IPS DF 6.9 (cell line): ENCODE results near the gene CCDC191.

Experiments
- DNase-seq: peaks from one replicate; pipeline ENCODE4 v3.0.0-alpha.2; 2013; ENCODE audit warnings: low read depth, low spot score
- H3K27ac ChIP-seq: one replicate; pipeline ENCODE4 v1.5.1; 2013; ENCODE audit warnings: low read length, control low read depth
- H3K27me3 ChIP-seq: 2 replicates; pipeline ENCODE4 v1.6.1; 2013; ENCODE audit warnings: mild to moderate bottlenecking, low read length; ENCODE audit not compliant: control insufficient read depth, insufficient read depth
- H3K36me3 ChIP-seq: 2 replicates; pipeline ENCODE4 v1.6.1; 2013; ENCODE audit warnings: low read length; ENCODE audit not compliant: control insufficient read depth, insufficient read depth
- H3K4me1 ChIP-seq: 2 replicates; pipeline ENCODE4 v1.6.1; 2013; ENCODE audit warnings: low read length; ENCODE audit not compliant: control insufficient read depth, insufficient read depth
- H3K4me3 ChIP-seq: 2 replicates; pipeline ENCODE4 v1.5.1; 2013; ENCODE audit warnings: mild to moderate bottlenecking, low read length
- H3K9me3 ChIP-seq: 2 replicates; pipeline ENCODE4 v1.6.1; 2013; ENCODE audit warnings: low read length, inconsistent platforms; ENCODE audit not compliant: control insufficient read depth, insufficient read depth
- WGBS: extraction: QIAGEN DNeasy Blood & Tissue Kit; methylation state at CpG from one replicate; pipeline ENCODE4 v1.1.7; 2013; ENCODE audit warnings: mixed read lengths, missing lambda C conversion rate; ENCODE audit not compliant: insufficient read length, insufficient coverage; 5-methylcytosine and 5-hydroxymethylcytosine counted together

The CCDC191 gene

GRCh38 chr3:114060906-114061655 lies 4.8 kb upstream of the CCDC191 start:
- DNase-seq, result no peak
- no CpG with 5 or more reads among the region's 8 CpGs for WGBS
- Histone ChIP-seq H3K9me3 (no peaks in the 10 kb centered on the region), H3K36me3 (peaks cover 5% of the 10 kb centered on the region; the same call in 1 of the 2 replicates), H3K4me3 (no peak overlapping the region), H3K4me1 (no peaks in the 10 kb centered on the region), H3K27me3 (no peaks in the 10 kb centered on the region), H3K27ac (no peak overlapping the region)

- WGBS, result no CpG with 5 or more reads among the region's 8 CpGs
- Histone ChIP-seq H3K27ac (no peak overlapping the region), H3K4me1 (no peaks in the 10 kb centered on the region), H3K36me3 (no peaks in the 10 kb centered on the region), H3K9me3 (no peaks in the 10 kb centered on the region), H3K27me3 (no peaks in the 10 kb centered on the region), H3K4me3 (no peak overlapping the region)
- no peak for DNase-seq
Observed at GRCh38 chr3:114058646-114059045, 2.3 kb upstream of the CCDC191 start.

DNA sequence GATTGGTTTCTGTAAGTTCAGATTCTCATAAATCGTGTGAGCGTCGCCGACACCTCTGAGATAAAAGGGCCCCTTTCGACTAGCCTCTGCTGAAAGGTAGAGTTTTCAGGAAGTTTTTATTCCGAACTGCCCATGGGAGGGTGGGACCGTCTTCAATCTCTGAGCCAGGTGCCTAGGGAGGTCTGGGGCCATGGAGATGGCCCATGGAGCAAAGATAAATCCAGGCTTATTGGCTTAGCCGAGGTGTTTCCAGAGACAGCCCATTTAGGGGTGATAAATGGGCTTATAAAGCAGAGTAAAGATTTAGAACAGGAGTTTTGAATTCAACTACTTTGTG lies 653 bp upstream of the CCDC191 start:
- no peaks in the 10 kb centered on the region for H3K9me3 ChIP-seq
- DNase-seq, result no peak
- H3K36me3 ChIP-seq, result no peaks in the 10 kb centered on the region
- H3K27ac ChIP-seq, result no peak overlapping the region
- H3K27me3 ChIP-seq, result no peaks in the 10 kb centered on the region
- H3K4me3 ChIP-seq, result peak overlapping the region; percentile 63; the same call in 1 of the 2 replicates
- no CpG with 5 or more reads among the region's 8 CpGs for WGBS
- H3K4me1 ChIP-seq, result no peaks in the 10 kb centered on the region

GRCh38 chr3:114052216-114052615 lies 4.1 kb downstream of the CCDC191 start:
- Histone ChIP-seq H3K4me1 (no peaks in the 10 kb centered on the region), H3K27ac (no peak overlapping the region), H3K27me3 (no peaks in the 10 kb centered on the region), H3K4me3 (no peak overlapping the region), H3K9me3 (no peaks in the 10 kb centered on the region), H3K36me3 (no peaks in the 10 kb centered on the region)
- DNase-seq, result no peak
- no CpG with 5 or more reads among the region's 2 CpGs for WGBS

- H3K9me3 ChIP-seq, result no peaks in the 10 kb centered on the region
- DNase-seq, result no peak
- H3K36me3 ChIP-seq, result no peaks in the 10 kb centered on the region
- H3K27me3 ChIP-seq, result no peaks in the 10 kb centered on the region
- no peak overlapping the region for H3K4me3 ChIP-seq
- no peaks in the 10 kb centered on the region for H3K4me1 ChIP-seq
- H3K27ac ChIP-seq, result no peak overlapping the region
Observed at GRCh38 chr3:114043205-114043604, 13.1 kb downstream of the CCDC191 start.

DNA sequence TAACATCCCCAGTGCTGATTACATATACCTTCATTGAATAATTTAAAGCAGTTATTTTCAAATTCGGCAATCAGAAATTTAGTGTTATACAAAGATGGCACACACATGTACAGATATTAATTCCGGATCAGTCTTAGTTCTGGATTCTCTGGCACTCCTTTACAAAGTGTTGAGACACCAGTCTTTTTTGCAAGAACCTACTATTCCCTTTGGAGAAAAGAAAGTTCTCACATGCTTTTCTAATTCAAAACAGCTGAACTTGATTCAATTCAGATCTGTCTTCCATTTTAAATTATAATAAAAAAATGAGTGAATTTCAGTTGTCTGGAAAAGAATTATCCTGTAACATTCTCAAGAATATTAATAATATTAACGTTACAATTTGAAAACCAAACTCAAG lies 20.4 kb downstream of the CCDC191 start:
- Histone ChIP-seq H3K36me3 (no peaks in the 10 kb centered on the region), H3K9me3 (no peaks in the 10 kb centered on the region), H3K27me3 (no peaks in the 10 kb centered on the region), H3K4me1 (no peaks in the 10 kb centered on the region), H3K4me3 (no peak overlapping the region), H3K27ac (no peak overlapping the region)
- DNase-seq, result no peak
- WGBS, result no CpG with 5 or more reads among the region's 3 CpGs

- no peak overlapping the region for H3K27ac ChIP-seq
- H3K27me3 ChIP-seq, result no peaks in the 10 kb centered on the region
- H3K36me3 ChIP-seq, result no peaks in the 10 kb centered on the region
- no peak overlapping the region for H3K4me3 ChIP-seq
- no peak for DNase-seq
- H3K4me1 ChIP-seq, result no peaks in the 10 kb centered on the region
- WGBS, result no CpG with 5 or more reads among the region's 5 CpGs
- H3K9me3 ChIP-seq, result no peaks in the 10 kb centered on the region
Observed at GRCh38 chr3:114034787-114035545, 21.4 kb downstream of the CCDC191 start.

DNA sequence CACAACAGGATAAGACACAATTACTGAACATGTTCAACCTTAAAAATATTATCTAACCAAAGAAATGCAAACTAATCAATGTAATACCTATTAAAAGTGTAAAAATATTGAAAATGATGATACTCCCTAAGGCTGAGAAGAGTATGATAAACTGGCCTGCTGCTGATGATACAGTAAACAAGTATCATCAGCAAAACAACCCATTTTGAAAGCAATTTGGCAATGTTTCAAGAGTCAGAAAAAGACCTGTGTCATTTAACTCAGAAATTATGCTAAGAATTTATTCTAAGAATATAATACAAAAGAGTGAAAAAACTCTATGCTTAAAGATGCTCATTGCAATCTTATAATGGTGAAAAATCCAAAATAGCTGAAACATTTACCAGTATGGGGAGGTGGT lies 22.1 kb downstream of the CCDC191 start:
- H3K4me1 ChIP-seq, result no peaks in the 10 kb centered on the region
- H3K27me3 ChIP-seq, result no peaks in the 10 kb centered on the region
- DNase-seq, result no peak
- no peaks in the 10 kb centered on the region for H3K36me3 ChIP-seq
- no peak overlapping the region for H3K4me3 ChIP-seq
- H3K9me3 ChIP-seq, result no peaks in the 10 kb centered on the region
- H3K27ac ChIP-seq, result no peak overlapping the region

DNA sequence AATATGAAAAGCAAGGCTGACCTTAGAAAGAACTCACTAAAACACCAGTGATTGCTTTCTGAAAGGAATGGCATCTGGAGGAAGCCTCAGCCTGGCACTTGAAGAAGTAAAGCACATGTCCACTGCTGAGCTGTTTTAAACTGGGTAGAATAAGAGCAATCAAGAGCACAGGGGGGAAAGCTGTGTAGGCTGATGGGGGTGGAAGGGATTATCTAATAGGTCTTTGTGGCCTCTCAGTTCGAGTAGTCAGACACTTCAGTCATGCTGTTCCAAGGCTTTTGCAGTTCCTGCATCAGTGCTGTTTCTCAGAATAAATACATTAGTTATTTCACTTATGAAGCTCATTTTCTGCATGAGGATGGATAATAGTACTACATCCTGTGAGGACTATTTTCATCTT lies 22.6 kb downstream of the CCDC191 start:
- H3K27me3 ChIP-seq, result no peaks in the 10 kb centered on the region
- no CpG with 5 or more reads among the region's 1 CpG for WGBS
- DNase-seq, result no peak

GRCh38 chr3:114026331-114026730 lies 30.0 kb downstream of the CCDC191 start:
- Histone ChIP-seq H3K9me3 (no peaks in the 10 kb centered on the region), H3K4me1 (no peaks in the 10 kb centered on the region), H3K36me3 (no peaks in the 10 kb centered on the region), H3K27ac (no peak overlapping the region), H3K4me3 (no peak overlapping the region), H3K27me3 (no peaks in the 10 kb centered on the region)
- no CpG with 5 or more reads among the region's 2 CpGs for WGBS
- DNase-seq, result no peak

More for the DNA sequence above, 22.6 kb downstream of the CCDC191 start:
- Histone ChIP-seq H3K9me3 (no peaks in the 10 kb centered on the region), H3K4me1 (no peaks in the 10 kb centered on the region), H3K27ac (no peak overlapping the region), H3K36me3 (no peaks in the 10 kb centered on the region), H3K4me3 (no peak overlapping the region)

DNA sequence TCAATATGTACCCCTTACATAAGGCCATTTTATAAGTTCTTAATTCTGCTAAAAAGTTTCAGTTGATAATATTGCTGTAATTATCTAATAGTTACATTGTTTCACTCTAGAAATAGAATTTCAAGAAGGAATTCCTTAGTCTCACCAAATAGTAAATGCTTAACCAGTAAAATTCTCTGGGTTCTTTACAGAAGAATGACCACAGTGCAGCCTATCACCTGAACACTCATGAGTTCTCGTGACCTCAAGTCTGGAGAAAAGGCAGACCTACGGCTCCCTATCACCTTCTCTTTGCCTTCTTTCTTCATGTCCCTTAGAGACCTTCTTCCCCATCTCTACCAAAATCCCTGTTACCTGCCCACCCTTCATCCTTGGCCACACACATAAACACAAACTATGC lies 30.9 kb downstream of the CCDC191 start:
- Histone ChIP-seq H3K4me1 (no peaks in the 10 kb centered on the region), H3K9me3 (no peaks in the 10 kb centered on the region), H3K27ac (no peak overlapping the region), H3K4me3 (no peak overlapping the region), H3K36me3 (no peaks in the 10 kb centered on the region), H3K27me3 (no peaks in the 10 kb centered on the region)
- no CpG with 5 or more reads among the region's 2 CpGs for WGBS
- no peak for DNase-seq
